Breast epithelium (tissue), 3 donors: ENCODE results near the gene ARHGAP15.

ENCODE experiments used
- CTCF ChIP-seq, 3 donors: fragments of 450-650 bp; IDR thresholded peaks; one replicate each; pipeline ENCODE4 v1.5.1; 2016 to 2017; ENCODE audit warnings: antibody characterized with exemption in 3 of 3, mild to moderate bottlenecking in 3 of 3, moderate library complexity in 3 of 3
- POLR2A ChIP-seq: fragments of 450-650 bp; IDR thresholded peaks from one replicate; pipeline ENCODE4 v1.6.1; 2016; ENCODE audit warnings: antibody characterized with exemption, mild to moderate bottlenecking, moderate library complexity
- POLR2AphosphoS5 ChIP-seq, 3 donors: sonication (generic); formaldehyde crosslinking; IDR thresholded peaks; one replicate each; pipeline ENCODE4 v1.6.1; 2017; ENCODE audit warnings: antibody characterized with exemption in 3 of 3

GRCh38 chr2:143471550-143471949 is 342.3 kb downstream of the ARHGAP15 start:
- TF ChIP-seq POLR2AphosphoS5 (IDR thresholded peaks at IDR 0.05): no peak
- TF ChIP-seq CTCF (IDR thresholded peaks at IDR 0.05): no peak
- no peak for TF ChIP-seq POLR2A
